ENCODE measurements around the gene ASCL2.

The ASCL2 gene, protein sequence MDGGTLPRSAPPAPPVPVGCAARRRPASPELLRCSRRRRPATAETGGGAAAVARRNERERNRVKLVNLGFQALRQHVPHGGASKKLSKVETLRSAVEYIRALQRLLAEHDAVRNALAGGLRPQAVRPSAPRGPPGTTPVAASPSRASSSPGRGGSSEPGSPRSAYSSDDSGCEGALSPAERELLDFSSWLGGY

DNA sequence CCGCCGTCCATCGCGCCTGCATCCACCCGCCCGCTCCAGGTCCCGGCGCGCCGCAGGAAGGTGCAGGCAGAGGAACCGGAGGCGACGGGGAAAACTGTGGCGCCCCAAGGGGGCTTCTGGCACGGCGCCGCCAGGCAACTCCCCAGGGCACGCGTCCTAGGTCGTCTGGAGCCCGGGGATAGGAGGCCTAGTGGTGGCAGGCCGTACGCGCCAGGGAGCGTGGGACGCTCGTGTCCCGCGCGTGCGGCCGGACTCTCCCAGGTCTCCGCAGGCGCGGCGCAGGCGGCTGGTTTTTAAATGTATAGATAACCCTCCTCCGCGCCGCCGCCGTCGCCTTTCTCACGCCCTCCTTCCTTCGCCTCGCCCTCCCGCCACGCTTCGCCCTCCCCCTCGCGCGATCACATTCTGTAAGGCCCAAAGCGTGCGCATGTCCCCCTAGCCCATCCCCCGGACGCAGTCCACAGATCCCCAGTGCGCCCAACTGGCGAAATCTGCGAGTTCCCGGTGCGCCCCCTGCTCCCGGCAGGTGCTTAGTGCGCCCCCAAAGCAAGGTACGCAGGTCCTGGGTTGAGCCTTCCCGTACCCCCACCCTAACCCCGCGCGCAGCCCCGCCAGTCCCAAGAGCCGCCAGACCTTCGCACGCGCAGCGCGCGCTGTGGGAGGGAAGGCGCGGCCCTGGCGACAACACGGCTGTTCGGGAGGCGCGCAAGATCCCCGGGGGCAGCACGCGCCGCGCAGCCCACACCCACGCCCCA lies at the start of gene ASCL2:
ASCL2 (minus strand) TSS at position 267 of the 755 bp plus-strand sequence; CDS start at position 11, 256 bp downstream.
- H3K9me3 ChIP-seq (ENCODE audit: control insufficient read depth, low read length) = peaks cover 5% of the 10 kb centered on the region
- peaks cover 38% of the 10 kb centered on the region for H3K27me3 ChIP-seq (replicated peaks; ENCODE audit: control insufficient read depth, insufficient read depth, low read length)
- DNase-seq (ENCODE audit: low read depth) = no peak

DNA sequence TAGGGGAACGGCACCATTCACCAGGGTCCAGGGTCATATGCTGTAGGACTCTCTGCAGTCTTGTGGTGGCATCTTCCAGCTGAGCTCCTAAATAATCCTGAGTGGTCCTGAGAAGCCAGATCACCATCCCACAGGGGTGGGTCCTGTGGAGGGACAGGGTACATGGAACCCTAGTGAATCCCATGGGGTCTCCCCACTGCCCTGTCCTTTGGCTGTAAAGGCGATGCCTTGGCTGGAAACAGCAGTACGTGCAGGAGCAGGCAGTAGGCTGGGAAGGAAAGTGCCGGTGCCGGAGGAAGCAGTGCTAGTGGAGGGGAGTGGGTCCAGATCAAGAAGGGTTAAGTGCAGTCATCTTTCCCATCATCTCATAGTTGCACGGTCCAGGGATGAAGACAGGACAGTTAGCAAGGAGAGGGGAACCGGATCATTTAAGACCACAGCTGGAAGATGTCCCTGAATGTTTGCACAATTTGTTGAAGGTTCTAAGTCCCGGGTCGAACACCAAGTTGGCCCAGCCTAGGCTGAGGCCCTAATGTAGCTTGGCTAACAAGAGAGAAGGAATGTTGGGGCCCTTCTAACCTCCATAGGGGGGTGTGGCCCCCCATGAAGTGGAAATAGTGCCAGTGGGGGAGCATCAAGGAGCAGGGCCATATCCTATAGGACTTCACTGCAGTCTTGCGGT lies 49.5 kb upstream of the ASCL2 start:
- Histone ChIP-seq H3K27me3 (replicated peaks; ENCODE audit: control insufficient read depth, insufficient read depth, low read length) (peaks cover 4% of the 10 kb centered on the region), H3K9me3 (ENCODE audit: control insufficient read depth, low read length) (peaks cover 8% of the 10 kb centered on the region), H3K36me3 (ENCODE audit: control insufficient read depth, insufficient read depth, low read length, severe bottlenecking) (no peaks in the 10 kb centered on the region), H3K4me3 (ENCODE audit: low read length) (no peak overlapping the region), H3K9ac (ENCODE audit: low read length) (no peak overlapping the region), H3K4me1 (ENCODE audit: control insufficient read depth, insufficient read depth, low read length) (peaks cover 2% of the 10 kb centered on the region)
- no peak for DNase-seq (ENCODE audit: low read depth)

More for the DNA sequence above, at the start of gene ASCL2:
- Histone ChIP-seq H3K9ac (ENCODE audit: low read length) (no peak within 1 kb of the TSS), H3K4me1 (ENCODE audit: control insufficient read depth, insufficient read depth, low read length) (no peaks in the 10 kb centered on the region), H3K4me3 (ENCODE audit: low read length) (peak within 1 kb of the TSS; percentile 56), H3K36me3 (ENCODE audit: control insufficient read depth, insufficient read depth, low read length, severe bottlenecking) (no peaks in the 10 kb centered on the region)

DNA sequence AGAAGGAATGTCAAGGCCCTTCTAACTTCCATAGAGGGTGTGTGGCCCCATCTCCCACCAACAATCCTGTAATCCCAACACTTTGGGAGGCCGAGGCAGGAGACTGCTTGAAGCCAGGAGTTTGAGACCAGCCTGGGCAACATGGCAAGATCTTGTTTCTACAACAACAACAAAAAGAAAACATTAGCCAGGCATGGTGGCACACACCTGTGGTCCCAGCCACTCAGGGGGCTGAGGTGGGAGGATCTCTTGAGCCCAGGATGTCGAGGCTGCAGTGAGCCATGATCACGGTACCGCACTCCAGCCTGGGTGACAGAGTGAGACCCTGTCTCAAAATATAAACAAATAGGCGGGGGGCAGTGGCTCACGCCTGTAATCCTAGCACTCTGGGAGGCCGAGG lies 48.3 kb upstream of the ASCL2 start:
- H3K4me3 ChIP-seq (ENCODE audit: low read length) = no peak overlapping the region
- DNase-seq (ENCODE audit: low read depth) = no peak
- peaks cover 11% of the 10 kb centered on the region for H3K4me1 ChIP-seq (ENCODE audit: control insufficient read depth, insufficient read depth, low read length)
- peaks cover 4% of the 10 kb centered on the region for H3K27me3 ChIP-seq (replicated peaks; ENCODE audit: control insufficient read depth, insufficient read depth, low read length)
- peaks cover 8% of the 10 kb centered on the region for H3K9me3 ChIP-seq (ENCODE audit: control insufficient read depth, low read length)
- H3K9ac ChIP-seq (ENCODE audit: low read length) = no peak overlapping the region
- H3K36me3 ChIP-seq (ENCODE audit: control insufficient read depth, insufficient read depth, low read length, severe bottlenecking) = no peaks in the 10 kb centered on the region

DNA sequence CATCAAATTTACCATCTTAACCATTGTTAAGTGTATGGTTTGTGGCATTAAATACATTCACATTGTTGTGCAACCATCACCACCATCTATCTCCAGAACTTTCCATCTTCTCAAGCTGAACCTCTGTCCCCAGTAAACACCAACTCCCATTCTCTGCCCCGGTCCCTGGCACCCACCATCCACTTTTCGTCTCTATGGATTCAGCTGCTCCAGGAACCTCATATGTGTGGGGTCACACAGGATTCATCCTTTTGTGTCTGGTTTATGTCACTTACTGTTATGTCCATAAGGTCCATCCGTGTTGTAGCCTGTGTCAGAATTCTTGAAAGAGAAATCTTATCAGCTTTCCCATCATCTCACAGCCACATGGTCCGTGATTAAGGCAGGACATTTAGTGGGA lies 47.7 kb upstream of the ASCL2 start:
- Histone ChIP-seq H3K4me1 (ENCODE audit: control insufficient read depth, insufficient read depth, low read length) (peaks cover 14% of the 10 kb centered on the region), H3K4me3 (ENCODE audit: low read length) (no peak overlapping the region), H3K9ac (ENCODE audit: low read length) (no peak overlapping the region), H3K36me3 (ENCODE audit: control insufficient read depth, insufficient read depth, low read length, severe bottlenecking) (no peaks in the 10 kb centered on the region), H3K27me3 (replicated peaks; ENCODE audit: control insufficient read depth, insufficient read depth, low read length) (peaks cover 4% of the 10 kb centered on the region), H3K9me3 (ENCODE audit: control insufficient read depth, low read length) (peaks cover 8% of the 10 kb centered on the region)
- DNase-seq (ENCODE audit: low read depth) = no peak

DNA sequence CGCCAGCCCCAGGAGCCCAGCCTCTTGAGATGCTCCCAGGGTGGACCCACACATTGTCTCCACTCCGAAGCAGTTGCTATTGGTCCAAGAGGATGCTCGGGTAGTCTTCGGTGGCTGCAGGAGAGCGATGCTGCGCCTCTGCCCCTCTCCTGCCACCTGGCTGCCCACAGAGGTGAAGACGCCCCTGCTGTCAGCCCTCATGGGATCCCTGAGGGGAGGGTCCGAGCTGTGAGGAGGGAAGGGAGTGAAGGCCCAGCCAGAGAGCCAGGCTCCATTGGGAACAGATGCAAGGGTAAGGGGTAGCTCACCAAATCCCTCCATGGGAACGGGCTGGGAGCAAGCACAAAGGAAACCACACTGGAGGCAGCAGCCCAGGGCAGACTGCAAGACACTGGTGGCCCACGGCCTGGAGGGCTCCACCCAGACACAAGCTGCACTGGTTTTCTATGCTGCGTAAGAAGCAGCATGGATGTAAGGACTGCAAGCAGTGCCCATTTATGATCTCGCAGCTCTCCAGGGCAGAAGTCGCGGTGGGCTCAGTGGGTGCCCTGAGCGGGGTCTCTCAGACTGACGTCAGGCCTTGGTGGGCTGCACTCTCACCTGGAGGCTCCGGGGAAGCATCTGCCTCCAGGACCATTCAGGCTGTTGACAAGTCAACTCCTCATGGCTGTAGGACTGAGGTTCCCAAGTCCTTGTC lies 47.1 kb upstream of the ASCL2 start:
- H3K9ac ChIP-seq (ENCODE audit: low read length) = no peak overlapping the region
- peaks cover 8% of the 10 kb centered on the region for H3K9me3 ChIP-seq (ENCODE audit: control insufficient read depth, low read length)
- H3K4me3 ChIP-seq (ENCODE audit: low read length) = no peak overlapping the region
- no peaks in the 10 kb centered on the region for H3K36me3 ChIP-seq (ENCODE audit: control insufficient read depth, insufficient read depth, low read length, severe bottlenecking)
- peaks cover 21% of the 10 kb centered on the region for H3K4me1 ChIP-seq (ENCODE audit: control insufficient read depth, insufficient read depth, low read length)
- H3K27me3 ChIP-seq (replicated peaks; ENCODE audit: control insufficient read depth, insufficient read depth, low read length) = peaks cover 4% of the 10 kb centered on the region
- no peak for DNase-seq (ENCODE audit: low read depth)

DNA sequence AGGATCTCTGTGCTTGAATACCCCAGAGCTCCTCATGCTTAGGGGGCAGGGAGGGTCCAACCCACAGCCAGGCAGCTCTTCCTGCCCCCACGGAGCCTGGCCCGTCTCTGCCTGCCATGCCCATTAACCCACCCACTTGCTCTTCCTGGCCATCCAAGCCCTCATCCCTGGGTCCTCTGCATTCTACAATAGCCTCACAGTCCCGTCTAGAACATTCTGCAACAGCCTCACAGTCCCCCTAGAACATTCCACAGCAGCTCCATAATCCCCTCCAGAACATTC lies 46.5 kb upstream of the ASCL2 start:
- no peak for DNase-seq (ENCODE audit: low read depth)
- H3K9ac ChIP-seq (ENCODE audit: low read length) = no peak overlapping the region
- no peaks in the 10 kb centered on the region for H3K36me3 ChIP-seq (ENCODE audit: control insufficient read depth, insufficient read depth, low read length, severe bottlenecking)
- H3K9me3 ChIP-seq (ENCODE audit: control insufficient read depth, low read length) = peaks cover 8% of the 10 kb centered on the region
- no peak overlapping the region for H3K4me3 ChIP-seq (ENCODE audit: low read length)
- peaks cover 4% of the 10 kb centered on the region for H3K27me3 ChIP-seq (replicated peaks; ENCODE audit: control insufficient read depth, insufficient read depth, low read length)
- peaks cover 27% of the 10 kb centered on the region for H3K4me1 ChIP-seq (ENCODE audit: control insufficient read depth, insufficient read depth, low read length)

DNA sequence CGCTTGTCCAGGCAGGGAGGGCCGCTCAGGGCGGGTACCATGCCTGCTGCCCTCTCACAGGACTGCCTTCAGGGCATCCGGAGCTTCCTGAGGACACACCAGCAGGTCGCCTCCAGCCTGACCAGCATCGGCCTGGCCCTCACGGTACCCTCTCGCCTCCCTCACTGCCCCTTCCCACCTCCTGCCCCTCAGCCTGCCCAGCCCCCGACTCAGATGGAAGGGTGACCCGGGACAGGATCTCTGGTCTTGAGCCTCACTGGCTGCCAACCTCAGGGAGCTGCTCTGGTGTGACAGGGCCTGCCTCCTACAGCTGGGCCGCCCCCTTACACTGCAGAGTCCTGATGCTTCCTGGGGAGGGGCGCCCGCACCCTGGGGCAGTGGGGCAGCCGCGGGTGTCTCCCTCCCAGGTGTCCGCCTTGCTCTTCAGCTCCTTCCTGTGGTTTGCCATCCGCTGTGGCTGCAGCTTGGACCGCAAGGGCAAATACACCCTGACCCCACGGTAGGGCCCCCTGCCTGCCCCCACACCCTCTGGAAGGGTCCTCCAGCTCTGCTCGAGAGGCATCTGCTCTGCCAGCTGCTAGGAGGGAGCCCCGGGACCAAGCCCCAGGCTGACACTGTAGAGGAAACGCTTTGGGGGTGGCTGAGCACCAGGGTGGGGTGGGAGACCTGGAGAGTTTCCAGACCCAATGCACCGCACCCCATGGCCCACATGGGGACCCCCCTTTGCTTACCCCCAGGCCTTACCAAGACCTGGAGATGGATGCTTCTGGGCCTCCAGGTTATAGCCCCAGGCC lies 46.0 kb upstream of the ASCL2 start:
- Histone ChIP-seq H3K9me3 (ENCODE audit: control insufficient read depth, low read length) (peaks cover 8% of the 10 kb centered on the region), H3K36me3 (ENCODE audit: control insufficient read depth, insufficient read depth, low read length, severe bottlenecking) (no peaks in the 10 kb centered on the region), H3K4me3 (ENCODE audit: low read length) (no peak overlapping the region), H3K27me3 (replicated peaks; ENCODE audit: control insufficient read depth, insufficient read depth, low read length) (peaks cover 4% of the 10 kb centered on the region), H3K4me1 (ENCODE audit: control insufficient read depth, insufficient read depth, low read length) (peaks cover 28% of the 10 kb centered on the region), H3K9ac (ENCODE audit: low read length) (no peak overlapping the region)
- no peak for DNase-seq (ENCODE audit: low read depth)

DNA sequence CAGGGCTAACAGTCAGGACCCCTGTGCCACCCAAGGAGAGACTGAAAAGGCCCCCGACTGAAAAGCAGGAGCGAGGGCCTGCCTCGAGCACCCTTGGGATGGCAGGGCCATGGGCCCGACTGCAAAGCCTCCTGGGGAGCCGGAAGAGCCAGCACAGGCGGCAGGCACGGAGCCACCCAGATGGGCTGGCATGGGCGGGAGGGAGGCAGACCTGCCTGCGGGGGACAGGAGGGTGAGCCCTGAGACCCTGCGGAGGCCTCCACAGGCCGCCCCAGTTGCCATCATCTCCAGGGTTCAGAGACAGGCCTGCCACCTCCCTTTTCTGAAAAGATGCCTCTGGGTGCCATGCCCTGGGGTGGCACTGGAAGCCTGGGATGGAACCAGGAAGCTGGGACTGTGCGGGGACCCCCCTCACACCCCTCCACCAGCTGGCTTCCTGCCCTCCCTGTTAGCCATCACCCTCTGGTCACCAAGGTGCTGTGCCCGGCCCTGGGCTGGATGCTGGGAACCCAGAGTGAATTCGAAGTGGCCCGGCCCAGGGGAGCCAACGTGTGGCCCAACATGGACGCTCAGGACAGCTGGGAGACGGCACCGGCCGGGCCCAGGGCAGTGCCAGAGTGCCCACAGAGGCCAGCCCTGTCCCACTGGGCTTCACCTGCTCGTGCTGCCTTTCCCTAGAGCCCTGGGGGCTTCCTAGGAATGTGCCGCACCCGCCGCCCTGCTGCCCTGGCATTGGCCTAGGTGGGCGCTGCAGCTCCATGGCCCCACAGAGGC lies 45.2 kb upstream of the ASCL2 start:
- peaks cover 28% of the 10 kb centered on the region for H3K4me1 ChIP-seq (ENCODE audit: control insufficient read depth, insufficient read depth, low read length)
- H3K27me3 ChIP-seq (replicated peaks; ENCODE audit: control insufficient read depth, insufficient read depth, low read length) = peaks cover 4% of the 10 kb centered on the region
- no peak for DNase-seq (ENCODE audit: low read depth)
- peak overlapping the region; percentile 64 for H3K9ac ChIP-seq (ENCODE audit: low read length)
- H3K9me3 ChIP-seq (ENCODE audit: control insufficient read depth, low read length) = peaks cover 8% of the 10 kb centered on the region
- H3K4me3 ChIP-seq (ENCODE audit: low read length) = no peak overlapping the region
- no peaks in the 10 kb centered on the region for H3K36me3 ChIP-seq (ENCODE audit: control insufficient read depth, insufficient read depth, low read length, severe bottlenecking)

DNA sequence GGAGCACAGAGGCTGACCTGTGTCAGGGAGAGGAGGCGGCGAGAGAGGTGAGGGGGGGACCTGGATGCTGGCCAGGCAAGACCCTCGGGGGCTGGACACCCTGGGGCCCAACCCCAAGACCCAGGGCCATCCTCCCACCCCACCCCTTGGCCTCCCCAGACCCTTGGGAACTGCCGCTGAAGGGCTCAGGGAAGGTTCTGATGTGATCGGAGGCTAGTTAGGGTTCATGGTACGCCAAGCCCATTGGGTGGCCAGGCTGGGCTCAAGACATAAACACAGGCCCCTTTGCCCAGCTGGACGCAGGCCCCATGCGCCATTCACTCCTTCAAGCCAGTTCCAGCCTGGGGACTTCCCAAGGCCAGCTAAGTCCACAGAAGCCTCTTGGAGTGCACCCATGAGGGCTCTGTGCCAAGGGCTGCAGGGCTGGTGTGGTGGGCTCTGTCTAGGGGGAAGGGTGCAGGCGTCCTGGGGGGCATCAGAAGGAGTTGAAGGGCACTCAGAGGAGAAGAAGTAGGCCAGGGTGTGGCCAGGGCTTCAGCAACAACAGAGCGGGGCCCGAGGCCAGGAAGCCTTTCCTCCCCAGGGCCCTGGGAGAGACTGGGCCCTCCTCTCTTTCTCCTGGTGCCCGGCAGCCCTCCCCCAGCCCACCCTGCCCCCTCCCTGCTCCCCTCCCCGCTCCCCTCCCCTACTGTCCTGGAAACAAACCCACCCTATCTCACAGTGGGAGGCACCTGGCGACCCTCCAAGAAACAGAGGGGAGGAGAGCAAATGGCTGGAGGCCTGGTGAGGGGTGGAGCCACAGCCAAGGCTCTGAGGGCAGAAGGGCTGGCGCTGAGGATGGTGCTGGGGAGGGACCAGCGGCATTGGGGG lies 44.4 kb upstream of the ASCL2 start:
- Histone ChIP-seq H3K4me1 (ENCODE audit: control insufficient read depth, insufficient read depth, low read length) (peaks cover 28% of the 10 kb centered on the region), H3K4me3 (ENCODE audit: low read length) (no peak overlapping the region), H3K27me3 (replicated peaks; ENCODE audit: control insufficient read depth, insufficient read depth, low read length) (peaks cover 2% of the 10 kb centered on the region), H3K36me3 (ENCODE audit: control insufficient read depth, insufficient read depth, low read length, severe bottlenecking) (no peaks in the 10 kb centered on the region), H3K9me3 (ENCODE audit: control insufficient read depth, low read length) (peaks cover 8% of the 10 kb centered on the region), H3K9ac (ENCODE audit: low read length) (peak overlapping the region; percentile 71)
- peak; percentile 63 for DNase-seq (ENCODE audit: low read depth)

Data from adipocyte (in vitro differentiated cells).